H1 (cell line): ENCODE measurements around the gene CEP104. TPM values are rescaled to one million over a fixed set of nuclear protein-coding genes. Genes with fewer than 3 reads are reported as not detected.

ENCODE experiments used
- CTCF ChIA-PET: fragments of 300-600 bp; sonication (Branson Sonifier 250); formaldehyde crosslinking; loops from one replicate; lab custom pipeline; 2021; ENCODE audit not compliant: partially characterized antibody; lab: Charles Lee
- POLR2A ChIA-PET: fragments of 300-600 bp; sonication (Branson Sonifier 250); formaldehyde crosslinking; loops from one replicate; lab custom pipeline; 2021; ENCODE audit warnings: inconsistent platforms; ENCODE audit not compliant: partially characterized antibody; lab: Charles Lee
- DNase-seq, 2 experiments: peaks; one replicate each; pipeline versions ENCODE4 v3.0.0 to v3.0.0-alpha.2; 2010 to 2022; ENCODE audit warnings: low spot score in 2 of 2, low read depth in 1 of 2, mixed read lengths in 1 of 2
- FAIRE-seq: peaks from 2 replicates; lab custom pipeline; 2011; peaks lifted over from hg19 to GRCh38; lab: Jason Lieb, UNC
- H2AFZ ChIP-seq: 2 replicates; pipeline ENCODE4 v1.8.1; 2012; ENCODE audit warnings: low read length, inconsistent platforms
- H2AK5ac ChIP-seq: 2 replicates; pipeline ENCODE4 v1.6.1; 2013; ENCODE audit warnings: low read depth, low read length
- H2BK120ac ChIP-seq: replicated peaks from 2 replicates; pipeline ENCODE3; 2013; ENCODE audit warnings: low read depth, low read length, inconsistent platforms
- H2BK12ac ChIP-seq: 2 replicates; pipeline ENCODE4 v1.6.1; 2013; ENCODE audit warnings: low read depth, low read length
- H2BK15ac ChIP-seq: 2 replicates; pipeline ENCODE4 v1.6.1; 2013; ENCODE audit warnings: low read length
- H2BK20ac ChIP-seq: 2 replicates; pipeline ENCODE4 v1.6.1; 2013; ENCODE audit warnings: low read length
- H2BK5ac ChIP-seq: 2 replicates; pipeline ENCODE4 v1.6.1; 2013; ENCODE audit warnings: low read depth, low read length
- H3K14ac ChIP-seq: 2 replicates; pipeline ENCODE4 v1.6.1; 2013; ENCODE audit warnings: inconsistent platforms; ENCODE audit not compliant: insufficient read length
- H3K18ac ChIP-seq: 2 replicates; pipeline ENCODE4 v1.6.1; 2013; ENCODE audit warnings: low read length; ENCODE audit errors: extremely low read depth
- H3K23ac ChIP-seq: 2 replicates; pipeline ENCODE4 v1.6.1; 2013; ENCODE audit warnings: inconsistent platforms; ENCODE audit not compliant: insufficient read length
- H3K23me2 ChIP-seq: 2 replicates; pipeline ENCODE4 v1.6.1; 2013; ENCODE audit warnings: low read depth, low read length
- H3K27ac ChIP-seq: 2 replicates; pipeline ENCODE4 v1.6.1; 2011; ENCODE audit warnings: low read depth, low read length, inconsistent platforms
- H3K27me3 ChIP-seq, 4 experiments: replicated peaks in 1 of 4; 1 replicate in 1 of 4; 2 replicates in 3 of 4; pipeline versions ENCODE4 v1.6.1 to v1.8.1; 2011 to 2013; ENCODE audit warnings: low read length in 3 of 4, mild to moderate bottlenecking in 3 of 4, inconsistent platforms in 2 of 4, mixed read lengths in 2 of 4, moderate library complexity in 1 of 4; ENCODE audit not compliant: control insufficient read depth in 3 of 4, insufficient read depth in 3 of 4; ENCODE audit errors: extremely low read depth in 1 of 4
- H3K36me3 ChIP-seq, 4 experiments: 2 replicates each; pipeline versions ENCODE4 v1.6.1 to v1.8.1; 2011 to 2013; ENCODE audit warnings: mild to moderate bottlenecking in 4 of 4, low read length in 3 of 4, moderate library complexity in 2 of 4, control low read depth in 1 of 4, inconsistent platforms in 1 of 4; ENCODE audit not compliant: insufficient read depth in 4 of 4, control insufficient read depth in 2 of 4
- H3K4ac ChIP-seq: replicated peaks from 2 replicates; pipeline ENCODE3; 2013; ENCODE audit warnings: low read length, low read depth, mixed read lengths, inconsistent platforms; ENCODE audit not compliant: insufficient read length
- H3K4me1 ChIP-seq, 4 experiments: replicated peaks in 1 of 4; 1 replicate in 1 of 4; 2 replicates in 3 of 4; pipeline versions ENCODE4 v1.6.1 to v1.8.1; 2011 to 2013; ENCODE audit warnings: low read length in 3 of 4, inconsistent platforms in 2 of 4, mixed read lengths in 1 of 4; ENCODE audit not compliant: insufficient read depth in 4 of 4, control insufficient read depth in 3 of 4
- H3K4me2 ChIP-seq, 2 experiments: 2 replicates each; pipeline versions ENCODE4 v1.6.1 to v1.8.1; 2011 to 2013; ENCODE audit warnings: low read depth in 2 of 2, low read length in 2 of 2, control low read depth in 1 of 2, inconsistent platforms in 1 of 2, mild to moderate bottlenecking in 1 of 2; ENCODE audit not compliant: insufficient read depth in 1 of 2
- H3K4me3 ChIP-seq, 4 experiments: fragments of 200-600, 300-600 bp in 1 of 4; sonication (generic), shearing (Covaris generic), sonication (Bioruptor Twin) in 1 of 4; 2 replicates each; pipeline versions ENCODE4 v1.5.1 to v1.8.1; 2011 to 2016; ENCODE audit warnings: low read length in 4 of 4, low read depth in 3 of 4, control low read depth in 2 of 4, inconsistent platforms in 2 of 4, mild to moderate bottlenecking in 2 of 4, mixed read lengths in 1 of 4, moderate library complexity in 1 of 4; ENCODE audit not compliant: insufficient read depth in 2 of 4; ENCODE audit errors: extremely low read depth in 1 of 4
- H3K56ac ChIP-seq: replicated peaks from 2 replicates; pipeline ENCODE3; 2013; ENCODE audit warnings: low read depth, mild to moderate bottlenecking, mixed read lengths, low read length, inconsistent platforms; ENCODE audit not compliant: insufficient read length
- H3K79me1 ChIP-seq: 2 replicates; pipeline ENCODE4 v1.6.1; 2013; ENCODE audit warnings: low read depth, low read length, control low read depth
- H3K79me2 ChIP-seq, 2 experiments: 2 replicates each; pipeline versions ENCODE4 v1.6.1 to v1.8.1; 2012 to 2013; ENCODE audit warnings: low read length in 2 of 2, mild to moderate bottlenecking in 2 of 2, inconsistent platforms in 1 of 2; ENCODE audit not compliant: insufficient read depth in 2 of 2, control insufficient read depth in 1 of 2
- H3K9ac ChIP-seq, 4 experiments: replicated peaks in 1 of 4; 1 replicate in 1 of 4; 2 replicates in 3 of 4; pipeline versions ENCODE4 v1.6.1 to v1.8.1; 2011 to 2013; ENCODE audit warnings: low read depth in 3 of 4, low read length in 3 of 4, control low read depth in 2 of 4, mild to moderate bottlenecking in 2 of 4, moderate library complexity in 2 of 4, inconsistent platforms in 1 of 4; ENCODE audit errors: extremely low read depth in 1 of 4
- H3K9me3 ChIP-seq, 2 experiments: 2 replicates each; pipeline versions ENCODE4 v1.6.1 to v1.8.1; 2012 to 2013; ENCODE audit warnings: mild to moderate bottlenecking in 2 of 2, moderate library complexity in 2 of 2, control low read depth in 1 of 2, inconsistent platforms in 1 of 2, low read depth in 1 of 2, low read length in 1 of 2, mixed read lengths in 1 of 2; ENCODE audit not compliant: insufficient read depth in 2 of 2
- H4K20me1 ChIP-seq, 2 experiments: replicated peaks in 1 of 2; 2 replicates each; pipeline versions ENCODE3 to v1.8.1; 2011 to 2013; ENCODE audit warnings: inconsistent platforms in 2 of 2, low read length in 2 of 2, mild to moderate bottlenecking in 1 of 2; ENCODE audit not compliant: insufficient read depth in 2 of 2, control insufficient read depth in 1 of 2
- H4K5ac ChIP-seq: 2 replicates; pipeline ENCODE4 v1.6.1; 2013; ENCODE audit warnings: low read length, low read depth, mixed read lengths, inconsistent platforms; ENCODE audit not compliant: insufficient read length
- H4K8ac ChIP-seq: 2 replicates; pipeline ENCODE4 v1.8.0; 2013; ENCODE audit warnings: mild to moderate bottlenecking, moderate library complexity, low read length, inconsistent platforms; ENCODE audit not compliant: insufficient read depth; ENCODE audit errors: extremely low read depth
- H4K91ac ChIP-seq: replicated peaks from 2 replicates; pipeline ENCODE3; 2013; ENCODE audit warnings: low read length, mixed read lengths, inconsistent platforms; ENCODE audit not compliant: insufficient read length
- ATF3 ChIP-seq: IDR thresholded peaks from 2 replicates; pipeline ENCODE4 v1.6.1; 2011; ENCODE audit warnings: low read depth, mild to moderate bottlenecking, low read length; ENCODE audit not compliant: insufficient read depth
- CTBP2 ChIP-seq: IDR thresholded peaks from 2 replicates; pipeline ENCODE4 v1.7.0; 2011; ENCODE audit warnings: borderline replicate concordance, mild to moderate bottlenecking, moderate library complexity, mixed read lengths, low read length; ENCODE audit not compliant: insufficient read depth, insufficient read length
- HDAC2 ChIP-seq, 2 experiments: fragments of 300-600 bp in 1 of 2; sonication (generic) in 1 of 2; IDR thresholded peaks; 2 replicates each; pipeline ENCODE4 v1.6.1; 2011 to 2012; ENCODE audit warnings: low read depth in 2 of 2, low read length in 2 of 2, mild to moderate bottlenecking in 2 of 2, moderate library complexity in 2 of 2, borderline replicate concordance in 1 of 2, inconsistent platforms in 1 of 2
- RNF2 ChIP-seq: fragments of 200-900, 300-1000 bp; sonication (generic); IDR thresholded peaks from 2 replicates; pipeline ENCODE4 v1.7.1; 2016; ENCODE audit warnings: borderline replicate concordance, low read depth, mild to moderate bottlenecking, antibody characterized with exemption, low read length; ENCODE audit not compliant: poor library complexity, severe bottlenecking; ENCODE audit errors: missing control alignments
- SIN3A ChIP-seq, 2 experiments: IDR thresholded peaks in 1 of 2; conservative IDR thresholded peaks in 1 of 2; 2 replicates each; pipeline ENCODE4 v1.6.1; 2011 to 2012; ENCODE audit warnings: low read length in 2 of 2, improper control_type of control experiment in 1 of 2, low read depth in 1 of 2, mild to moderate bottlenecking in 1 of 2
- SRF ChIP-seq: IDR thresholded peaks from 2 replicates; pipeline ENCODE4 v1.6.1; 2011; ENCODE audit warnings: mild to moderate bottlenecking, low read depth, low read length, moderate library complexity
- TEAD4 ChIP-seq: IDR thresholded peaks from 2 replicates; pipeline ENCODE4 v1.6.1; 2012; ENCODE audit warnings: low read depth, low read length, inconsistent platforms, mixed read lengths
- USF2 ChIP-seq: IDR thresholded peaks from 2 replicates; pipeline ENCODE4 v1.6.1; 2011; ENCODE audit warnings: low read length, improper control_type of control experiment
- WGBS, 2 experiments: shearing (Covaris generic) in 1 of 2; methylation state at CpG; one replicate each; pipeline versions ENCODE4 v1.1.6 to v1.1.7; 2013 to 2015; ENCODE audit warnings: low lambda C conversion rate in 2 of 2, mixed read lengths in 2 of 2, inconsistent platforms in 1 of 2, low coverage in 1 of 2, missing lambda C conversion rate in 1 of 2; ENCODE audit not compliant: insufficient replicate concordance in 2 of 2, insufficient coverage in 1 of 2, insufficient read length in 1 of 2; ENCODE audit errors: extremely low coverage in 1 of 2, missing lambda C conversion rate in 1 of 2; 5-methylcytosine and 5-hydroxymethylcytosine counted together
- polyA plus RNA-seq, 7 experiments: library from polyadenylated mRNA; depleted of rRNA in 3 of 7; stranded (reverse) in 5 of 7; unstranded in 2 of 7; fragments of >200 nt in 5 of 7; fragments of 200-250 nt in 2 of 7; gene quantifications; 1 replicate in 5 of 7; 2 replicates in 1 of 7; 4 replicates in 1 of 7; pipeline versions ENCODE4 v1.2.1 to v1.2.3, GENCODE V29; 2011 to 2013; ENCODE audit warnings: missing spikeins in 2 of 7, mixed read lengths in 2 of 7
- total RNA-seq: library from RNA; stranded (reverse); fragmentation: NEBNext Ultra II Directional; extraction: Animal tissue kit (Norgen Biotek cat#: 25700); gene quantifications from 2 replicates; pipeline ENCODE4 v1.2.1, GENCODE V29; 2021

CEP104 gene
- total and polyA plus RNA-seq, 2 of the 8 experiments (the other 6 are each of a cell fraction or from before 2014, with no cell fraction given) = 8.0 to 43.9 TPM

GRCh38 chr1:3890389-3891328 is 33.6 kb upstream of the CEP104 start:
- POLR2A ChIA-PET = interaction anchor here (1.4 kb wide), 1 partner anchor 9 kb away, joined by 5 read pairs; the partner anchor contains the start of gene C1orf174
- H3K79me1 ChIP-seq = peaks cover 4% of the 10 kb centered on the region
- no peak overlapping the region for H3K9ac ChIP-seq
- H3K14ac ChIP-seq = no peak overlapping the region
- H3K36me3 ChIP-seq = peaks cover 14 to 25% (median 20%) of the 10 kb centered on the region in 4 experiments; a peak in 6 of 8 replicates
- H3K4me2 ChIP-seq = no peak overlapping the region
- peaks cover 6 to 14% of the 10 kb centered on the region in 2 experiments for H4K20me1 ChIP-seq
- H2BK120ac ChIP-seq = no peak overlapping the region
- H3K4me3 ChIP-seq = no peak overlapping the region
- no peaks in the 10 kb centered on the region for H3K9me3 ChIP-seq
- H3K27ac ChIP-seq = no peak overlapping the region
- no peak overlapping the region for H2BK5ac ChIP-seq
- H2BK12ac ChIP-seq = no peak overlapping the region
- no peak overlapping the region for H3K4ac ChIP-seq
- H3K56ac ChIP-seq = no peak overlapping the region
- no peak overlapping the region for H2BK20ac ChIP-seq
- H3K18ac ChIP-seq = no peak overlapping the region
- H3K23ac ChIP-seq = no peak overlapping the region
- FAIRE-seq = no peak
- no peaks in the 10 kb centered on the region for H3K27me3 ChIP-seq
- H3K4me1 ChIP-seq = no peaks in the 10 kb centered on the region
- H3K23me2 ChIP-seq = no peaks in the 10 kb centered on the region
- no peak overlapping the region for H2AK5ac ChIP-seq
- no peak for DNase-seq
- 87% methylated on average over 26 of the region's 26 CpGs; no CpG with 5 or more reads in 1 of the 2 experiments for WGBS, 2 experiments
- H2BK15ac ChIP-seq = no peak overlapping the region
- H2AFZ ChIP-seq = no peak overlapping the region
- CTCF ChIA-PET = interaction anchor here (0.6 to 2.1 kb wide), 4 partner anchors 9 to 164 kb away, joined by 3 to 4 read pairs (median 3); no protein-coding TSS in a partner anchor
- H4K8ac ChIP-seq = no peak overlapping the region
- no peak overlapping the region for H4K91ac ChIP-seq
- H3K79me2 ChIP-seq = peaks cover 3 to 24% of the 10 kb centered on the region in 2 experiments; a peak in 3 of 4 replicates
- H4K5ac ChIP-seq = no peak overlapping the region
- no peak for TF ChIP-seq SIN3A (conservative IDR thresholded peaks at IDR 0.05 in 1 of 2, IDR thresholded peaks at IDR 0.05 in 1 of 2; ENCODE audit: low read depth in 1 of 2, low read length in 2 of 2)
- TF ChIP-seq HDAC2 (IDR thresholded peaks at IDR 0.05; ENCODE audit: borderline replicate concordance in 1 of 2, low read depth in 2 of 2, low read length in 2 of 2) = no peak
- TF ChIP-seq CTBP2 = no peak
- no peak for TF ChIP-seq SRF
- TF ChIP-seq TEAD4 = no peak
- no peak for TF ChIP-seq USF2
- TF ChIP-seq RNF2 = no peak
- no peak for TF ChIP-seq ATF3
